NCI-H1417 treated with DMSO at 0.1 percent for 48 hours (cell line): ENCODE measurements around the gene TPK1.

Experiments used
- DNase-seq: peaks from one replicate; lab custom pipeline; 2025; lab: John Stamatoyannopoulos, UW

Gene TPK1

GRCh38 chr7:144407266-144407931 lies 428.5 kb downstream of the TPK1 start:
- no peak for DNase-seq

- DNase-seq = no peak
Observed at GRCh38 chr7:144404946-144405345, 430.9 kb downstream of the TPK1 start.

GRCh38 chr7:144403649-144404061 lies 432.2 kb downstream of the TPK1 start, which contains the start of gene NOBOX:
Gene NOBOX, minus strand, starts transcription at chr7:144403693.
- no peak for DNase-seq

DNA sequence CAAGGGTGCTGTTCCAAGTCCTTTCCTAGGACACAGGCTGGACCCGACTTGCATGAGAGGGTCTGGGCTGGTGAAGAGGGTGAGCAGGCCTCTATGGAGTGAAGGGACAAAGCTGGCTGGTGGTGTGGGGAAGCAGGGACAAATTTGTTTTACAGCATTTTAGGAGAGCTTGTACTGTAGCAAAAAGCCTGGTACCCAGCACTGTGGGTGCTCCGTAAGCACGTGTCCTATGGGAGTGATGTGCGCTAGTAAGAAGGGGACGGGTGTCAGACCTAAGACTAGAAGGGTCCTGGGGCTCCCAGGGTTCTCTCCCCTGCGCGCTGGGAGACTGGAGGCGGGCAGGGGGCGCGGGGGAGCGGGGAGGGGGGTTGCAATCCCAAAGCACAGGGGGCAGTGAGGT lies 432.8 kb downstream of the TPK1 start:
- DNase-seq = no peak
